Measurements from ENCODE around the gene CLMN.

- TF ChIP-seq CTCF (IDR thresholded peaks at IDR 0.05) (no peak), EZH2 (IDR thresholded peaks at IDR 0.05; ENCODE audit: borderline replicate concordance, insufficient read depth, low read depth, low read length, poor library complexity, severe bottlenecking) (no peak)
Observed at GRCh38 chr14:95265106-95266094, 54.3 kb downstream of the CLMN start.
